ENCODE measurements around the gene GRIK1.

Gene GRIK1

DNA sequence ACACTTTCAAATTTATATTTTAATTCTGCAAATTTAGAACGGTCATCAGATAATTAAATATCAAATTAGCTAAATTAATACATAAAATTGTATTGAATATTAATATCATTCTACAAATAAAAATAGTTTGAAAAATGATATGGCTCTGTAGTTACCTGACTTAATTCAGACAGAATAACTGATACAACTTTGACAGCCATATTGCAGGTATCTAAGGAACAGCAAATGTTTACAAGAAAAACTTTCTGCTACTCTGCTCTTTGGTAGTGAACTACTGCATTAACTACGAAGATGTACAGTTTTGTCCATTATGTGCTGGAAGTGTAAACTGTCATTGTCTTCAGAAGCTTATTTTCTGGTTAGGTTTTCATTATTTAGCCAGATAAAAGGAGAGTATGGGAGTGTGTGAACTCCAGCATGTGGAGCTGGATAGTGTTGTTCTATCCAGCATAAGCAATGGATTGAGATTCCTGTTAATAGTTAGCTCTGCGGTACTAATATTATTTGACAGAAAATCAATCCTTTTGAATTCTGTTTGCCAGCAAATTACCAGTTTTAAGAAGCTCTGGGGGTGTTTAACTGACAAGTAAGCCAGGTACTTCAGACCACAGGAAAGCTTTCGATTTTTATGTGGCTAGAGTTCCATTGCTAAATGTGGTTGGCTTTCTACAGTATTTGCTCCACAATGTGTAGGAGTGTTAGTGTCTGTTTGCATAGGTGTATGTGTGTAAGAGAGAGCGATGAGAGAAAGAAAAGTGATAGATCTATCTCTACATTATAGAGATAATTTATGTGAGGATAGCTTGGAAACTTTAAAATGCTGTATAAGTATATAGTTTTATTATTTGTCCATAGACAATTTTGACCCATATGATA is 247.9 kb downstream of the GRIK1 start:
- no peak for DNase-seq (ENCODE audit: low read depth)
- H3K4me3 ChIP-seq (ENCODE audit: low read depth, low read length), result no peak overlapping the region
- TF ChIP-seq, protein P1, sequence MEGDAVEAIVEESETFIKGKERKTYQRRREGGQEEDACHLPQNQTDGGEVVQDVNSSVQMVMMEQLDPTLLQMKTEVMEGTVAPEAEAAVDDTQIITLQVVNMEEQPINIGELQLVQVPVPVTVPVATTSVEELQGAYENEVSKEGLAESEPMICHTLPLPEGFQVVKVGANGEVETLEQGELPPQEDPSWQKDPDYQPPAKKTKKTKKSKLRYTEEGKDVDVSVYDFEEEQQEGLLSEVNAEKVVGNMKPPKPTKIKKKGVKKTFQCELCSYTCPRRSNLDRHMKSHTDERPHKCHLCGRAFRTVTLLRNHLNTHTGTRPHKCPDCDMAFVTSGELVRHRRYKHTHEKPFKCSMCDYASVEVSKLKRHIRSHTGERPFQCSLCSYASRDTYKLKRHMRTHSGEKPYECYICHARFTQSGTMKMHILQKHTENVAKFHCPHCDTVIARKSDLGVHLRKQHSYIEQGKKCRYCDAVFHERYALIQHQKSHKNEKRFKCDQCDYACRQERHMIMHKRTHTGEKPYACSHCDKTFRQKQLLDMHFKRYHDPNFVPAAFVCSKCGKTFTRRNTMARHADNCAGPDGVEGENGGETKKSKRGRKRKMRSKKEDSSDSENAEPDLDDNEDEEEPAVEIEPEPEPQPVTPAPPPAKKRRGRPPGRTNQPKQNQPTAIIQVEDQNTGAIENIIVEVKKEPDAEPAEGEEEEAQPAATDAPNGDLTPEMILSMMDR (IDR thresholded peaks at IDR 0.05; ENCODE audit: insufficient read depth, low read depth, low read length, missing control alignments), result no peak

DNA sequence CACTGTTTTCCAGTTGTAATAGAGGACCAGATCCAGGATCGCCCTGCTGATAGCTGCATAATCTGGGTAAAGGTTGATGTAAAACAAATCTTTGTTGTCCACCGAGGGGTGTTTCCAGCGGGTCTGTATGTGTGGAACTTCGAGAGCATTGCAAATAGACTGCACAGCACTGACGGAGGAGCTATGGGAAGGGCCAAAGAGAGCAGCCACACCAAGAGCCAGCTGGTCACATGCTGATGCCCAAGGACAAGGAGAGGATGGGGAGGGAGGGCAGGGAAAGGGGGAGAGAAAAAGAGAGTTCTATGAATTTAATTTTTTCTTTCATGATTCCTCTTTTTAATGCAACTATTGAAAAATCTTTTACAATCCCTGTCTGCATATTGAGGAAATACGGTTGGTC is 250.0 kb downstream of the GRIK1 start:
- no peak overlapping the region for H3K4me3 ChIP-seq (ENCODE audit: low read depth, low read length)
- no peak for DNase-seq (ENCODE audit: low read depth)
- TF ChIP-seq, protein P1 (IDR thresholded peaks at IDR 0.05; ENCODE audit: insufficient read depth, low read depth, low read length, missing control alignments), result no peak

DNA sequence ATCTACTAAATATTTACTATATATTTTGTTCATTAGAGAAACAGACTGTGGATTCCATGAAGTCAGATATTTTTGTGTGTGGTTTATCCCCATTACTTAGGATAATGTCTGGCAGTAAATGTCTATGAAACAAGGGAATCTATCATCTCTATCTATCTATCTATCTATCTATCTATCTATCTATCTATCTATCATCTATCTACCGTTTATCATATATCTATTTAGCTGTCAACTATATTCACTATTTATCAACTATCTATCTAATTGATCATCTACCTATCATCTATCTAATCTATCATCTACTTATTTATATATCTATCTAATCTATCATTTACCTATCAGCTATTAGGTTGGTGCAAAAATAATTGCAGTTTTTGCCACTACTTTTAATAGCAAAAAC is 255.7 kb downstream of the GRIK1 start:
- TF ChIP-seq, protein P1 (IDR thresholded peaks at IDR 0.05; ENCODE audit: insufficient read depth, low read depth, low read length, missing control alignments), result no peak
- no peak for DNase-seq (ENCODE audit: low read depth)
- no peak overlapping the region for H3K4me3 ChIP-seq (ENCODE audit: low read depth, low read length)

DNA sequence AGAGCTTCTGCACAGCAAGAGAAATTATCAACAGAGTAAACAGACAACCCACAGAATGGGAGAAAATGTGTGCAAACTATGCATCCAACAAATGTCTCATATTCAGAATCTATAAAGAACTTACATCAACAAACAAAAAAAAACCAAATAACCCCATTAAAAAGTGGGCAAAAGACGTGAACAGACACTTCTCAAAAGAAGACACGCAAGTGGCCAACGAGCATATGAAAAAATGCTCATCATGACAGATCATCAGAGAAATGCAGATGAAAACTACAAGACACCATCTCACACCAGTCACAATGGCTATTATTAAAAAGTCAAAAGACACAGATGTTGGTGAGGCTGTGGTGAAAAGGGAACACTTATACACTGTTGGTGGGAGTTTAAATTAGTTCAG is 257.0 kb downstream of the GRIK1 start:
- no peak for DNase-seq (ENCODE audit: low read depth)
- H3K4me3 ChIP-seq (ENCODE audit: low read depth, low read length), result no peak overlapping the region
- TF ChIP-seq, protein P1 (IDR thresholded peaks at IDR 0.05; ENCODE audit: insufficient read depth, low read depth, low read length, missing control alignments), result no peak

DNA sequence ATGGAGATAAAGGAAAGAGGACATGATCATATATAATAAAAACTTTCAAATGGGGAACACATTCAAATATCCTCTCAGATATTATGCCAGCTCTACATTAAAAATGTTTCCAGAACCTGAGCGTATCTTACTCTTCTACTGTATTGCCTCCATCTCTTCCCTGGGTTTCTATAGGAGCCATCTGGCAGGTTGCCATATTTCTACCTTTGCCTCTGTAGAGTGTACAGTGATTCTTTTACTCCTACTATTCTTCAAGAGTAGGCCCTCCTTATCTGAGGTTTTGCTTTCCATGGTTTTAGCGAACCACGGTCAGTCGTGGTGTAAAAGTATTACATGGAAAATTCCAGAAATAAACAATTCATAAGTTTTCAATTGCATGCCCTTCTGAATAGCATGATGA is 259.5 kb downstream of the GRIK1 start:
- no peak for DNase-seq (ENCODE audit: low read depth)
- no peak overlapping the region for H3K4me3 ChIP-seq (ENCODE audit: low read depth, low read length)
- TF ChIP-seq, protein P1 (IDR thresholded peaks at IDR 0.05; ENCODE audit: insufficient read depth, low read depth, low read length, missing control alignments), result no peak

DNA sequence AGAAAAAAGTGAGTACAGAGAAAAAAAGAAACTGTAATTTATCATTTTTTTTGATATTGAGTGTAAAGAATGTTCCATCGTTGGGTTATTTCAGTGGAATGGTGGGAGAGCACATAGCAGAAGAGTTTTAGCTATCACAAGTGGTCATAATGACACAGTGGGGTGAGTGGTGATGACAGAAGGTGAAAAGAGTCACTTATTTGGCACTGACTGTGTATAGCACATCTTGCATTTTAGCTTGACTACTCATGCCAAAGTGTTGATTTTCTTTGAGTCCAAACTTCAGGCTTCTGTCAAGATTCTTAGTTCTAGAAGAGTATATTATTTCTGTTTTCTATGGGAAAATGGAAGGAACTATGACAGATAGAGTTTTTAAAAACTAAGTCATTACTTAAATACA is 261.2 kb downstream of the GRIK1 start:
- TF ChIP-seq, protein P1 (IDR thresholded peaks at IDR 0.05; ENCODE audit: insufficient read depth, low read depth, low read length, missing control alignments), result no peak
- H3K4me3 ChIP-seq (ENCODE audit: low read depth, low read length), result no peak overlapping the region
- DNase-seq (ENCODE audit: low read depth), result no peak

DNA sequence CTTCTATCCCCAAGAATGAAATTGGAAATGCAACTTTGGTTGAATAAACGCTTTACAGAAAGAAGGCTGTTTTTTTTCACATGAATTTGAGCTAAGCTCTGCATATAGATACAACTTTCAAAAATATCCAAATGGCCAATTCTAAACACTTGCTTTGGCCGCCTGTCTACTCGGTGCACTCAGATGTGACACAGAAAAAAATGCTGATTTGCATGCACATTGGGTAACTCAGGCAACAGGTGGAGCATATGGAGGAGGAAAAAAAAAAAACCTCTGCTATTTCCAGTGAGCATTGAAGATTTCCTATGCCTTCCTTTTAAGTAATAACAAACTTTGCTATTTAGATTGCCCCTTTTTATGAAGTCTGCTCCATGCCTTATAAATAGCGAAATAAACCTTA is 262.5 kb downstream of the GRIK1 start:
- TF ChIP-seq, protein P1 (IDR thresholded peaks at IDR 0.05; ENCODE audit: insufficient read depth, low read depth, low read length, missing control alignments), result no peak
- H3K4me3 ChIP-seq (ENCODE audit: low read depth, low read length), result no peak overlapping the region
- no peak for DNase-seq (ENCODE audit: low read depth)

Data from GM12865 (cell line).